Measurements from ENCODE around the gene MRPL57.
"Not testable (repeated sequence)": the region's sequence is repeated elsewhere in the genome, so short reads cannot be mapped to it uniquely, and the experiment has no call there.

Gene MRPL57

GRCh38 chr13:21202767-21203531 lies 26.5 kb downstream of the MRPL57 start:
- no peak overlapping the region for H3K27ac ChIP-seq
- TF ChIP-seq ZFX (IDR thresholded peaks at IDR 0.05; ENCODE audit: borderline replicate concordance), result no peak
- TF ChIP-seq CTCF (IDR thresholded peaks at IDR 0.05), result no peak

GRCh38 chr13:21208652-21209154 lies 32.2 kb downstream of the MRPL57 start:
- TF ChIP-seq ZFX (IDR thresholded peaks at IDR 0.05; ENCODE audit: borderline replicate concordance), result no peak
- TF ChIP-seq CTCF (IDR thresholded peaks at IDR 0.05), result no peak
- no peak overlapping the region for H3K27ac ChIP-seq

- no peak overlapping the region for H3K27ac ChIP-seq
- TF ChIP-seq CTCF (IDR thresholded peaks at IDR 0.05) (no peak), ZFX (IDR thresholded peaks at IDR 0.05; ENCODE audit: borderline replicate concordance) (no peak)
Measured at GRCh38 chr13:21212138-21212775, 35.8 kb downstream of the MRPL57 start.

- not testable (repeated sequence) for H3K27ac ChIP-seq
Measured at GRCh38 chr13:21215419-21215818, 39.0 kb downstream of the MRPL57 start.

- H3K27ac ChIP-seq, result no peak overlapping the region
- TF ChIP-seq CTCF (IDR thresholded peaks at IDR 0.05) (no peak), ZFX (IDR thresholded peaks at IDR 0.05; ENCODE audit: borderline replicate concordance) (no peak)
Measured at GRCh38 chr13:21216332-21216731, 39.9 kb downstream of the MRPL57 start.

GRCh38 chr13:21218351-21219035 lies 42.0 kb downstream of the MRPL57 start:
- H3K27ac ChIP-seq, result no peak overlapping the region
- TF ChIP-seq CTCF (IDR thresholded peaks at IDR 0.05), result no peak
- no peak for TF ChIP-seq ZFX (IDR thresholded peaks at IDR 0.05; ENCODE audit: borderline replicate concordance)

- H3K27ac ChIP-seq, result no peak overlapping the region
- no peak for TF ChIP-seq ZFX (IDR thresholded peaks at IDR 0.05; ENCODE audit: borderline replicate concordance)
Measured at GRCh38 chr13:21219036-21219381, 42.6 kb downstream of the MRPL57 start.

GRCh38 chr13:21219716-21220115 lies 43.3 kb downstream of the MRPL57 start:
- H3K27ac ChIP-seq, result not testable (repeated sequence)

Data from 22Rv1 (cell line).